Keratinocyte (primary cell): ENCODE data around the gene BCL2L12. TPM values are rescaled to one million over a fixed set of nuclear protein-coding genes. Genes with fewer than 3 reads are reported as not detected.

Experiments used
- DNase-seq: peaks from one replicate; pipeline ENCODE4 v3.0.0-alpha.2; 2011; ENCODE audit warnings: low read depth, missing footprints, low spot score
- FAIRE-seq: peaks from 2 replicates; lab custom pipeline; 2011; peaks lifted over from hg19 to GRCh38; lab: Jason Lieb, UNC
- H2AFZ ChIP-seq: 2 replicates; pipeline ENCODE4 v1.6.0; 2012; ENCODE audit warnings: low read length, control low read depth, inconsistent platforms; ENCODE audit not compliant: control insufficient read depth
- H3K27ac ChIP-seq: 2 replicates; pipeline ENCODE4 v1.5.1; 2011; ENCODE audit warnings: low read length; ENCODE audit not compliant: control insufficient read depth, insufficient read depth
- H3K27me3 ChIP-seq: 3 replicates; pipeline ENCODE4 v1.6.0; 2011; ENCODE audit warnings: low read length; ENCODE audit not compliant: control insufficient read depth, insufficient read depth; ENCODE audit errors: extremely low read depth
- H3K36me3 ChIP-seq, 2 experiments: 2 replicates in 1 of 2; 3 replicates in 1 of 2; pipeline ENCODE4 v1.5.1; 2011; ENCODE audit warnings: low read length in 2 of 2, mild to moderate bottlenecking in 1 of 2; ENCODE audit not compliant: control insufficient read depth in 2 of 2, insufficient read depth in 2 of 2; ENCODE audit errors: extremely low read depth in 1 of 2
- H3K4me1 ChIP-seq: 3 replicates; pipeline ENCODE4 v1.5.1; 2011; ENCODE audit warnings: low read length; ENCODE audit not compliant: control insufficient read depth, insufficient read depth; ENCODE audit errors: extremely low read depth
- H3K4me2 ChIP-seq: 3 replicates; pipeline ENCODE4 v1.6.0; 2011; ENCODE audit warnings: low read depth, low read length; ENCODE audit not compliant: control insufficient read depth, insufficient read depth; ENCODE audit errors: extremely low read depth
- H3K4me3 ChIP-seq, 3 experiments: fragments of 200-600 bp in 1 of 3; sonication (generic) in 1 of 3; 2 replicates in 2 of 3; 3 replicates in 1 of 3; pipeline ENCODE4 v1.5.1; 2011 to 2016; ENCODE audit warnings: low read length in 3 of 3, mild to moderate bottlenecking in 3 of 3, control low read depth in 2 of 3, inconsistent platforms in 1 of 3, low read depth in 1 of 3, mixed read lengths in 1 of 3, mixed run types in 1 of 3, moderate library complexity in 1 of 3; ENCODE audit not compliant: control insufficient read depth in 2 of 3, insufficient read depth in 2 of 3; ENCODE audit errors: extremely low read depth in 1 of 3
- H3K79me2 ChIP-seq: 2 replicates; pipeline ENCODE4 v1.6.0; 2012; ENCODE audit warnings: low read length; ENCODE audit not compliant: control insufficient read depth, insufficient read depth
- H3K9ac ChIP-seq: 3 replicates; pipeline ENCODE4 v1.6.0; 2011; ENCODE audit warnings: low read length; ENCODE audit not compliant: control insufficient read depth, insufficient read depth; ENCODE audit errors: extremely low read depth
- H3K9me1 ChIP-seq: 3 replicates; pipeline ENCODE4 v1.6.0; 2011; ENCODE audit warnings: low read length; ENCODE audit not compliant: control insufficient read depth, insufficient read depth; ENCODE audit errors: extremely low read depth
- H3K9me3 ChIP-seq: 2 replicates; pipeline ENCODE4 v1.5.1; 2012; ENCODE audit warnings: low read depth, low read length; ENCODE audit not compliant: control insufficient read depth
- H4K20me1 ChIP-seq: 3 replicates; pipeline ENCODE4 v1.6.0; 2011; ENCODE audit warnings: low read length; ENCODE audit not compliant: control insufficient read depth, insufficient read depth; ENCODE audit errors: extremely low read depth
- EZH2 ChIP-seq: IDR thresholded peaks from one replicate; pipeline ENCODE4 v1.6.1; 2012; ENCODE audit warnings: inconsistent platforms, mild to moderate bottlenecking, low read length, moderate library complexity
- dilution Hi-C: fragments of 300-500 bp; cut with MboI; formaldehyde crosslinking; loops from one replicate; pipeline ENCODE4 v1.7.0; 2020; ENCODE audit warnings: low sequenced_read_pairs; ENCODE audit not compliant: extremely low pct_ligation_motif_present
- polyA plus RNA-seq, 5 experiments: library from polyadenylated mRNA; depleted of rRNA in 3 of 5; stranded (reverse) in 3 of 5; stranded (forward) in 1 of 5; unstranded in 1 of 5; fragments of >200 nt; gene quantifications; 1 replicate in 1 of 5; 2 replicates in 3 of 5; 3 replicates in 1 of 5; pipeline versions ENCODE4 v1.2.1 to v1.2.3, GENCODE V29; 2011 to 2012; ENCODE audit warnings: missing spikeins in 2 of 5, low read depth in 1 of 5, low replicate concordance in 1 of 5
- TF ChIP-seq, protein P1 (sequence below), 3 experiments: IDR thresholded peaks in 1 of 3; conservative IDR thresholded peaks in 1 of 3; optimal IDR thresholded peaks in 1 of 3; 2 replicates in 2 of 3; 3 replicates in 1 of 3; pipeline versions ENCODE3 to v1.5.1; 2011; ENCODE audit warnings: low read length in 3 of 3, mild to moderate bottlenecking in 3 of 3, moderate library complexity in 2 of 3, control low read depth in 1 of 3, inconsistent platforms in 1 of 3; ENCODE audit not compliant: insufficient read depth in 2 of 3; ENCODE audit errors: extremely low read depth in 1 of 3

The BCL2L12 gene
- polyA plus RNA-seq, 1 donor (not counting 4 experiments of a cell fraction or from before 2014, with no cell fraction given), result 14.8 TPM

DNA sequence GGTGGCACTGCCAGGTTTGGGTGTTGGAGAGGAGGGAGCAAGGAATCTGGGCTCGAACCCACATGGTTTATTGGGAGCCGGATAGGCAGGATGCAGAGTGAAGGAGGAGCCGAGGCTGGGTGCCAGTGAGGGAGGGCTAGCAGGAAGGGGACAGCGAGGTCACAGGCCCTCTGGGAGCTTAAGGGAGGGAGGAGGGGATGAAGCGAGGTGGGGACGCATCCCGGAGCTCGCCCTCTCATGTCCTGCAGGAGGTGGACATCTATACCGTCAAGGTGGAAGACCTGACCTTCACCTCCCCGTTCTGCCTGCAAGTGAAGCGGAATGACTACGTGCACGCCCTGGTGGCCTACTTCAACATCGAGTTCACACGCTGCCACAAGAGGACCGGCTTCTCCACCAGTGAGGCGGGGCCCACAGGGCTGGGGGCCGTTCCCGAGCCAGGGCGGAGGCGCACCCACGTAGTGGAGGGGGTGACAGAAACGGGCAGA is 20.2 kb downstream of the BCL2L12 start:
- DNase-seq, result no peak
- H2AFZ ChIP-seq, result no peak overlapping the region
- H3K27me3 ChIP-seq, result no peaks in the 10 kb centered on the region
- H4K20me1 ChIP-seq, result peaks cover 15% of the 10 kb centered on the region
- dilution Hi-C loops, result no loop called here
- peaks cover 16% of the 10 kb centered on the region for H3K4me1 ChIP-seq
- H3K36me3 ChIP-seq, result peaks cover 42 to 46% of the 10 kb centered on the region in 2 experiments
- FAIRE-seq, result no peak
- no peaks in the 10 kb centered on the region for H3K9me3 ChIP-seq
- no peak overlapping the region for H3K27ac ChIP-seq
- H3K9ac ChIP-seq, result no peak overlapping the region
- no peak overlapping the region for H3K4me2 ChIP-seq
- H3K79me2 ChIP-seq, result peaks cover 16% of the 10 kb centered on the region
- no peak overlapping the region for H3K4me3 ChIP-seq
- H3K9me1 ChIP-seq, result no peaks in the 10 kb centered on the region
- no peak for TF ChIP-seq EZH2
- TF ChIP-seq, protein P1, sequence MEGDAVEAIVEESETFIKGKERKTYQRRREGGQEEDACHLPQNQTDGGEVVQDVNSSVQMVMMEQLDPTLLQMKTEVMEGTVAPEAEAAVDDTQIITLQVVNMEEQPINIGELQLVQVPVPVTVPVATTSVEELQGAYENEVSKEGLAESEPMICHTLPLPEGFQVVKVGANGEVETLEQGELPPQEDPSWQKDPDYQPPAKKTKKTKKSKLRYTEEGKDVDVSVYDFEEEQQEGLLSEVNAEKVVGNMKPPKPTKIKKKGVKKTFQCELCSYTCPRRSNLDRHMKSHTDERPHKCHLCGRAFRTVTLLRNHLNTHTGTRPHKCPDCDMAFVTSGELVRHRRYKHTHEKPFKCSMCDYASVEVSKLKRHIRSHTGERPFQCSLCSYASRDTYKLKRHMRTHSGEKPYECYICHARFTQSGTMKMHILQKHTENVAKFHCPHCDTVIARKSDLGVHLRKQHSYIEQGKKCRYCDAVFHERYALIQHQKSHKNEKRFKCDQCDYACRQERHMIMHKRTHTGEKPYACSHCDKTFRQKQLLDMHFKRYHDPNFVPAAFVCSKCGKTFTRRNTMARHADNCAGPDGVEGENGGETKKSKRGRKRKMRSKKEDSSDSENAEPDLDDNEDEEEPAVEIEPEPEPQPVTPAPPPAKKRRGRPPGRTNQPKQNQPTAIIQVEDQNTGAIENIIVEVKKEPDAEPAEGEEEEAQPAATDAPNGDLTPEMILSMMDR (optimal IDR thresholded peaks at IDR 0.05 in 1 of 3, IDR thresholded peaks at IDR 0.05 in 1 of 3, conservative IDR thresholded peaks at IDR 0.05 in 1 of 3; ENCODE audit: extremely low read depth in 1 of 3, insufficient read depth in 2 of 3, low read length in 3 of 3), result no peak

DNA sequence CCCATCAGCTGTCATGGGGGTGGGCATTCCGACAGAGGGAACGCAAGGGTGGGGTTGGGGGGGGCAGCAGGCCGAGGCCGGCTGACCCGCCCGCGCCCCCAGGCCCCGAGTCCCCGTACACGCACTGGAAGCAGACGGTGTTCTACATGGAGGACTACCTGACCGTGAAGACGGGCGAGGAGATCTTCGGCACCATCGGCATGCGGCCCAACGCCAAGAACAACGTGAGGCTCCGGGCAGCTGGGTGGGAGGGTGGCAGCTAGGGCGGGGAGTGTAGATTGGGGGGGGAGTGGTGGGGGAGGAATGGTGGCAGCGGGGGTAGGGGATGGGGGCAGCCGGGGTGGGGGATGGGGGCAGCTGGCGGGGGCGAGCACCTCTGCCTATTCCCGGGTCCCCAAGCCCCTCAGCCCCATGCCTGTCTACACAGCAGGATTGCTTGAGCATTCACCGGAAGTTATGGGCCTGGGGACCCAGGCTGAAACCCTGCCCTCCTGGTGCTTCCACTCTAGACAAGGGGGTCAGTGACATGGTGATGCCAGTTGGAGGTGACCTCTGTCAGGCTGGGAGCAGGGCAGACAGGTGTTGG is 20.9 kb downstream of the BCL2L12 start:
- Histone ChIP-seq H3K9ac (no peak overlapping the region), H3K4me3 (no peak overlapping the region), H3K9me3 (no peaks in the 10 kb centered on the region), H4K20me1 (peaks cover 12% of the 10 kb centered on the region), H3K4me1 (peaks cover 21% of the 10 kb centered on the region), H3K27ac (no peak overlapping the region), H3K36me3 (peaks cover 38 to 43% of the 10 kb centered on the region in 2 experiments), H3K27me3 (no peaks in the 10 kb centered on the region), H3K79me2 (peaks cover 12% of the 10 kb centered on the region), H3K4me2 (no peak overlapping the region), H3K9me1 (no peaks in the 10 kb centered on the region), H2AFZ (no peak overlapping the region)
- FAIRE-seq (no peak), DNase-seq (no peak)
- no peak for TF ChIP-seq EZH2
- TF ChIP-seq, protein P1 (optimal IDR thresholded peaks at IDR 0.05 in 1 of 3, IDR thresholded peaks at IDR 0.05 in 1 of 3, conservative IDR thresholded peaks at IDR 0.05 in 1 of 3; ENCODE audit: extremely low read depth in 1 of 3, insufficient read depth in 2 of 3, low read length in 3 of 3), result no peak
- dilution Hi-C loops, result no loop called here
